ENCODE measurements around the gene FOLR2.

Gene FOLR2

GRCh38 chr11:72224564-72225410, 8.2 kb downstream of the FOLR2 start, which contains the start of gene INPPL1:
TSS of gene INPPL1 (plus strand) at chr11:72224767. CDS start at chr11:72224985, 218 bp downstream.
- Histone ChIP-seq H3K27me3 (ENCODE audit: insufficient read depth, low read length, poor library complexity) (no peaks in the 10 kb centered on the region), H3K27ac (ENCODE audit: low read depth, low read length) (peak within 1 kb of the TSS; percentile 98)

GRCh38 chr11:72225411-72225951, 8.9 kb downstream of the FOLR2 start:
- H3K4ac ChIP-seq (ENCODE audit: low read depth, low read length), result peak overlapping the region; percentile 99
- peak overlapping the region; percentile 96 for H3K18ac ChIP-seq (ENCODE audit: low read length)
- DNase-seq, result peak; percentile 26
- peak overlapping the region; percentile 93 for H3K56ac ChIP-seq (ENCODE audit: low read length)
- peaks cover 12% of the 10 kb centered on the region for H3K36me3 ChIP-seq (ENCODE audit: control insufficient read depth, insufficient read depth, low read length)
- peak overlapping the region; percentile 51 for H3K23ac ChIP-seq (ENCODE audit: low read length)
- H2BK5ac ChIP-seq (ENCODE audit: low read length), result no peak overlapping the region
- no CpG with 5 or more reads among the region's 11 CpGs for WGBS (ENCODE audit: extremely low coverage, insufficient coverage, low lambda C conversion rate)
- H2BK120ac ChIP-seq (ENCODE audit: low read depth, low read length), result no peak overlapping the region
- H3K4me3 ChIP-seq (ENCODE audit: low read length), result peak overlapping the region; percentile 75
- no peak overlapping the region for H4K5ac ChIP-seq (ENCODE audit: low read length)
- no peak overlapping the region for H2AK5ac ChIP-seq (ENCODE audit: low read length)
- no peak overlapping the region for H2BK15ac ChIP-seq (replicated peaks; ENCODE audit: low read depth)
- H3K79me2 ChIP-seq (ENCODE audit: control insufficient read depth, insufficient read depth, low read length), result peaks cover 12% of the 10 kb centered on the region
- H3K27ac ChIP-seq (ENCODE audit: low read depth, low read length), result no peak overlapping the region
- peak overlapping the region; percentile 97 for H3K9ac ChIP-seq (ENCODE audit: low read length)
- H3K4me1 ChIP-seq (ENCODE audit: control insufficient read depth, low read depth, low read length), result peaks cover 10% of the 10 kb centered on the region
- peaks cover 15% of the 10 kb centered on the region for H3K79me1 ChIP-seq (ENCODE audit: low read length)
- peak overlapping the region; percentile 91 for H3K4me2 ChIP-seq (ENCODE audit: low read length)
- H3K27me3 ChIP-seq (ENCODE audit: insufficient read depth, low read length, poor library complexity), result no peaks in the 10 kb centered on the region
- H4K8ac ChIP-seq (ENCODE audit: low read depth, low read length), result no peak overlapping the region

More at GRCh38 chr11:72224564-72225410, 8.2 kb downstream of the FOLR2 start, which contains the start of gene INPPL1:
- Histone ChIP-seq H2BK5ac (ENCODE audit: low read length) (peak within 1 kb of the TSS; percentile 89), H3K56ac (ENCODE audit: low read length) (peak within 1 kb of the TSS; percentile 93), H3K4me2 (ENCODE audit: low read length) (peak within 1 kb of the TSS; percentile 99), H3K4me3 (ENCODE audit: low read length) (peak within 1 kb of the TSS; percentile 91), H3K79me2 (ENCODE audit: control insufficient read depth, insufficient read depth, low read length) (peaks cover 12% of the 10 kb centered on the region), H3K18ac (ENCODE audit: low read length) (peak within 1 kb of the TSS; percentile 96), H3K4ac (ENCODE audit: low read depth, low read length) (peak within 1 kb of the TSS; percentile 99), H2BK120ac (ENCODE audit: low read depth, low read length) (peak within 1 kb of the TSS; percentile 90), H2AK5ac (ENCODE audit: low read length) (no peak within 1 kb of the TSS), H3K9ac (ENCODE audit: low read length) (peak within 1 kb of the TSS; percentile 97), H4K8ac (ENCODE audit: low read depth, low read length) (peak within 1 kb of the TSS; percentile 82), H2BK15ac (replicated peaks; ENCODE audit: low read depth) (peak within 1 kb of the TSS; percentile 76), H3K79me1 (ENCODE audit: low read length) (peaks cover 15% of the 10 kb centered on the region), H4K5ac (ENCODE audit: low read length) (no peak within 1 kb of the TSS), H3K4me1 (ENCODE audit: control insufficient read depth, low read depth, low read length) (peaks cover 10% of the 10 kb centered on the region), H3K36me3 (ENCODE audit: control insufficient read depth, insufficient read depth, low read length) (peaks cover 6% of the 10 kb centered on the region), H3K23ac (ENCODE audit: low read length) (peak within 1 kb of the TSS; percentile 89)
- WGBS (ENCODE audit: extremely low coverage, insufficient coverage, low lambda C conversion rate), result no CpG with 5 or more reads among the region's 81 CpGs
- DNase-seq, result peak; percentile 70

- no peak overlapping the region for H3K9ac ChIP-seq (ENCODE audit: low read length)
- H3K56ac ChIP-seq (ENCODE audit: low read length), result no peak overlapping the region
- peaks cover 8% of the 10 kb centered on the region for H3K4me1 ChIP-seq (ENCODE audit: control insufficient read depth, low read depth, low read length)
- no peak overlapping the region for H2BK120ac ChIP-seq (ENCODE audit: low read depth, low read length)
- WGBS (ENCODE audit: extremely low coverage, insufficient coverage, low lambda C conversion rate), result no CpG with 5 or more reads among the region's 5 CpGs
- no peaks in the 10 kb centered on the region for H3K27me3 ChIP-seq (ENCODE audit: insufficient read depth, low read length, poor library complexity)
- H3K79me1 ChIP-seq (ENCODE audit: low read length), result peaks cover 15% of the 10 kb centered on the region
- peaks cover 12% of the 10 kb centered on the region for H3K79me2 ChIP-seq (ENCODE audit: control insufficient read depth, insufficient read depth, low read length)
- H4K5ac ChIP-seq (ENCODE audit: low read length), result no peak overlapping the region
- peaks cover 22% of the 10 kb centered on the region for H3K36me3 ChIP-seq (ENCODE audit: control insufficient read depth, insufficient read depth, low read length)
- no peak overlapping the region for H2AK5ac ChIP-seq (ENCODE audit: low read length)
- no peak overlapping the region for H3K23ac ChIP-seq (ENCODE audit: low read length)
- no peak for DNase-seq
- H4K8ac ChIP-seq (ENCODE audit: low read depth, low read length), result no peak overlapping the region
- H3K27ac ChIP-seq (ENCODE audit: low read depth, low read length), result no peak overlapping the region
- no peak overlapping the region for H3K4me2 ChIP-seq (ENCODE audit: low read length)
- H2BK15ac ChIP-seq (replicated peaks; ENCODE audit: low read depth), result no peak overlapping the region
- no peak overlapping the region for H2BK5ac ChIP-seq (ENCODE audit: low read length)
- H3K4me3 ChIP-seq (ENCODE audit: low read length), result no peak overlapping the region
- H3K4ac ChIP-seq (ENCODE audit: low read depth, low read length), result no peak overlapping the region
- H3K18ac ChIP-seq (ENCODE audit: low read length), result no peak overlapping the region
These were observed 10.1 kb downstream of the FOLR2 start for GRCh38 chr11:72226701-72227100.

DNA sequence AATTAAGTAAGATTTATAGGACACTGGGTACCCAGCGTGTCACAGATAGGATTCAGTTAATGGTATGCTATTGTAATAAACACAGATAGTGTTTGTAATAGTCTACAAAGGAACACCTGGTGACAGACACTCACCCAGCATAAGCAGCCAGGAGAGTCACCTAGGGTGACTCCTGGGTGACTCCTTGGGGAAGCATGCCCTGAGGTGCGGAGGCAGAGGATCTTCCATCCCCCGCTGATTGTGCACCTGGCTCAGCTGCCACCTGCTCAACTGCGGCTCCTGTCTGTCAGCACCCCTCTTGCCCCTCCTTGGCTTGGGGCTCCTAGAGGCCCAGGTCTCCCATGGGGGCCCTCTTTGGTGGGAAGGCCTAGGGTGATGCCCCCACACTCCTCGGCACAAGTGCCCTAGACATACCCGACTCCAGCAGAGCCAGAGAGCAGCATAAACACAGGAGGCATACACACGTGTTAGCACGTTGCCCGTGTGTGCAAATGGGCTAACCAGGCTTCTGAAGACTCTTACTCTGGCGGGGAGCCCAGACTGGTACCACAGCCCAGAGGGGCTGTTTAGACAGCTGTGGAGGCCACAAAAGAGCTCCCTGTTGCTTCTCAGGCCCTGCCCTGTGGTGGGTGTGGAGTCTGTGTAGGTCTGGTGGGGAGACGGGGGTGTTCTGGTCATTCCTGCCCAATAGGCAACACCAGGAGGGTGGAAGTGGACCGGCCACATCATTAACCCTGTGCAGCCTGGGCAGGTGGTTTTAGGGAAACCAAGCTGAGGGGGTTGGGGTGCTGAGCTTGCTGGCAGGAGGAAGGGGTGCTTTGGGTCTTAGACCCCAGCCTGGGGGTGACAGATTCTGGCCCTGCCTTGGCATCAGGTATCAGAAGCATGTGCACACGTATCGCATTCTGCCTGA, 11.0 kb downstream of the FOLR2 start:
- H3K18ac ChIP-seq (ENCODE audit: low read length), result no peak overlapping the region
- H3K4me1 ChIP-seq (ENCODE audit: control insufficient read depth, low read depth, low read length), result peaks cover 1% of the 10 kb centered on the region
- no peak for DNase-seq
- no peaks in the 10 kb centered on the region for H3K27me3 ChIP-seq (ENCODE audit: insufficient read depth, low read length, poor library complexity)
- no CpG with 5 or more reads among the region's 14 CpGs for WGBS (ENCODE audit: extremely low coverage, insufficient coverage, low lambda C conversion rate)
- H2BK15ac ChIP-seq (replicated peaks; ENCODE audit: low read depth), result no peak overlapping the region
- no peak overlapping the region for H3K9ac ChIP-seq (ENCODE audit: low read length)
- no peak overlapping the region for H3K23ac ChIP-seq (ENCODE audit: low read length)
- peaks cover 15% of the 10 kb centered on the region for H3K79me1 ChIP-seq (ENCODE audit: low read length)
- no peak overlapping the region for H2BK5ac ChIP-seq (ENCODE audit: low read length)
- H3K4ac ChIP-seq (ENCODE audit: low read depth, low read length), result no peak overlapping the region
- no peak overlapping the region for H3K4me3 ChIP-seq (ENCODE audit: low read length)
- H3K36me3 ChIP-seq (ENCODE audit: control insufficient read depth, insufficient read depth, low read length), result peaks cover 24% of the 10 kb centered on the region
- H3K56ac ChIP-seq (ENCODE audit: low read length), result no peak overlapping the region
- peaks cover 12% of the 10 kb centered on the region for H3K79me2 ChIP-seq (ENCODE audit: control insufficient read depth, insufficient read depth, low read length)
- H4K8ac ChIP-seq (ENCODE audit: low read depth, low read length), result no peak overlapping the region
- H3K27ac ChIP-seq (ENCODE audit: low read depth, low read length), result no peak overlapping the region
- H2BK120ac ChIP-seq (ENCODE audit: low read depth, low read length), result no peak overlapping the region
- H4K5ac ChIP-seq (ENCODE audit: low read length), result no peak overlapping the region
- no peak overlapping the region for H2AK5ac ChIP-seq (ENCODE audit: low read length)
- H3K4me2 ChIP-seq (ENCODE audit: low read length), result no peak overlapping the region

GRCh38 chr11:72228229-72228843, 11.7 kb downstream of the FOLR2 start:
- H3K27ac ChIP-seq (ENCODE audit: low read depth, low read length), result no peak overlapping the region
- H3K4ac ChIP-seq (ENCODE audit: low read depth, low read length), result no peak overlapping the region
- H2BK5ac ChIP-seq (ENCODE audit: low read length), result no peak overlapping the region
- H3K56ac ChIP-seq (ENCODE audit: low read length), result no peak overlapping the region
- WGBS (ENCODE audit: extremely low coverage, insufficient coverage, low lambda C conversion rate), result no CpG with 5 or more reads among the region's 16 CpGs
- H3K27me3 ChIP-seq (ENCODE audit: insufficient read depth, low read length, poor library complexity), result no peaks in the 10 kb centered on the region
- no peak overlapping the region for H4K8ac ChIP-seq (ENCODE audit: low read depth, low read length)
- no peak overlapping the region for H3K23ac ChIP-seq (ENCODE audit: low read length)
- H3K18ac ChIP-seq (ENCODE audit: low read length), result no peak overlapping the region
- H3K9ac ChIP-seq (ENCODE audit: low read length), result no peak overlapping the region
- H2BK120ac ChIP-seq (ENCODE audit: low read depth, low read length), result no peak overlapping the region
- no peak overlapping the region for H3K4me2 ChIP-seq (ENCODE audit: low read length)
- DNase-seq, result no peak
- peaks cover 12% of the 10 kb centered on the region for H3K79me2 ChIP-seq (ENCODE audit: control insufficient read depth, insufficient read depth, low read length)
- H2BK15ac ChIP-seq (replicated peaks; ENCODE audit: low read depth), result no peak overlapping the region
- H3K79me1 ChIP-seq (ENCODE audit: low read length), result peaks cover 15% of the 10 kb centered on the region
- H3K36me3 ChIP-seq (ENCODE audit: control insufficient read depth, insufficient read depth, low read length), result peaks cover 29% of the 10 kb centered on the region
- no peak overlapping the region for H3K4me3 ChIP-seq (ENCODE audit: low read length)
- no peak overlapping the region for H2AK5ac ChIP-seq (ENCODE audit: low read length)
- H3K4me1 ChIP-seq (ENCODE audit: control insufficient read depth, low read depth, low read length), result no peaks in the 10 kb centered on the region
- no peak overlapping the region for H4K5ac ChIP-seq (ENCODE audit: low read length)
